ENCODE data around the gene SCP2.

The SCP2 gene

GRCh38 chr1:53025034-53025768 is 98.1 kb downstream of the SCP2 start:
- in situ Hi-C loops (cut with MboI; ENCODE audit: low sequenced_read_pairs): no loop called here

GRCh38 chr1:53025769-53026112 is 98.7 kb downstream of the SCP2 start:
- in situ Hi-C loops (cut with MboI; ENCODE audit: low sequenced_read_pairs): no loop called here

DNA sequence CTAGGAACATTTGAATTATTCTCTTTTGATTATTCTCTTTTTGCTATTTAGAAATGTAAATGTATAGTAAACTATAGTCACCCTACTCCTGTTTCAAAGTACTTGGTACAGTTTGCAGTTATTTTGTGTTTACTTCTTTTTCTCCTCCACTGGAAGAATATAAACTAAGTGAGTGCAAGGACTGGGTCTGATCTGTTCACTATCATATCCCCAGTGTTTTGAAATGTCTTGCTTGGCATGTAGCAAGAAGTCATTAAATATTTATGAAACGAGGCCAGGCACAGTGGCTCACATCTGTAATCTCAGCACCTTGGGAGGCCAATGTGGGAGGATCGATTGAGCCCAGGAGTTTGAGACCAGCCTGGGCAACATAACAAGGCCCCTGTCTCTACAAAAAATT is 99.2 kb downstream of the SCP2 start:
- in situ Hi-C loops (cut with MboI; ENCODE audit: low sequenced_read_pairs): no loop called here

DNA sequence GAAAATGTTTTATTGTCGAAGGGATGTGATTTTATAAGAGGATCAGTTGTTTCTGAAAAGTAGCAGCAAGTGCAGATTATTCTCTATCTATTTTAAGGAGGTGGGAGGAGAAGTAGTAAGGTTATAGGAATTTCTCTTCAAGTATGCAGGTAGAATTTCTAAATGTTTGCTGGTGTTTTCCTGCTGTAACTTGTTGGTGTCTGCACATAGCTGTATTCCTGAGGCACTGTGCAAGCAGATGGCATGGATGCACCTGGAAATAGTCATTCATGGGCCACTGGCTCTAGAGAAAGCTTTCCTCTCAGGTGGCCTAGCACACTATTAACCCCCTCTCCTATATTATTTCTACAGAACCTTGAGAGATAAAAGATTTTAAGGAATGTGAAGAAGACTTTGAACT is 104.7 kb downstream of the SCP2 start:
- in situ Hi-C loops (cut with MboI; ENCODE audit: low sequenced_read_pairs): no loop called here

DNA sequence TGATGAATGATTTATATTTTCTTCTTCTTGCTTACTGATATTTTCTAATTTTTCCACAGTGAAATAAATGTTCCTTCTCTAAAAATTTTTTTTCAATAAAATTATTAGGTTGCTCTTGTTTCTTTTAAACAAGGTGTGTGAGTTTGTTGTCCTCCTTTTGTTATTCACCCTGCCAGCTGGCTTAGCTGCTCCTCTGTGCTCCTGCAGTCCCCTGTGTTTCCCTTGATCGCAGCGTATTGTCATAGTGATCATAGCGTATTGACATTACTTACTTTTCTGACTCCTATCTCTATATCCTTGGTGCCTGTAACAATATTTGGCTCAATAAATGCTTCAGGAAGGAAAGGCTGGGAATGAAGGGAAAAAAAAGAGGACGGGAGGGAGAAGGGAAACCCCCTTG is 110.1 kb downstream of the SCP2 start:
- in situ Hi-C loops (cut with MboI; ENCODE audit: low sequenced_read_pairs): no loop called here

DNA sequence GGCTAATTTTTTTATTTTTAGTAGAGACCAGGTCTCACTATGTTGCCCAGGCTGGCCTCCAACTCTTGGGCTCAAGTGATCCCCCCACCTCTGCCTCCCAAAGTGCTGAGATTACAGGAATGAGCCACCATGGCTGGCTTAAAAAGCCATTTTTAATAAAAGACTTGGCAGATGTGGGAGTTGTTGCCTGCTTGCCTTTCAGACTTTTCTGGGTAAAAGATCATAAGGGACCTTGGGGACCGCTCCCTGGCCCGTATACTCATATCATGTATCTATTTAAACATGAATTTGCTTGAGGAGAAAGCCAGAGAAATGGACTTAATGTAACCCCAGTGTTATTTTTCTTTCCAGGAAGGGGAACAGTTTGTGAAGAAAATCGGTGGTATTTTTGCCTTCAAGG is 111.5 kb downstream of the SCP2 start:
- in situ Hi-C loops (cut with MboI; ENCODE audit: low sequenced_read_pairs): no loop called here

DNA sequence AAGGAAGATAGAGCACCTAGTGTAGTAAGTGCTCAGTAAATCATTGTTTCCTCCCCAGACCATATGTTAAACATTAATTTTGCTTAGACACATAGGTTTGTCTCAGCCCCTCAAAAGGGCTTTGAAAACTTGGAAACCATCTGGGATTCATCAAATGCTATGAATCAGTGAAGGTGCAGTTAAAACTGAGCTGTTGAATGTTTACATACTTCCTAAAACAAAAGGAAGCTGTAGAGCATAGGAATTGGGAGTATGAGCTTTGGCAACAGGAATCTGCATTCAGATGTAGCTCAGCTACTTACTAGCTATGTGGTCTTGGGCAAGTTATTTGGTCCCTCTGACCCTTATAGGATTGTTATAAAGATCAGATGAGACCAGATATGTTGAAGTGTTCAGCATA is 116.2 kb downstream of the SCP2 start:
- in situ Hi-C loops (cut with MboI; ENCODE audit: low sequenced_read_pairs): no loop called here

DNA sequence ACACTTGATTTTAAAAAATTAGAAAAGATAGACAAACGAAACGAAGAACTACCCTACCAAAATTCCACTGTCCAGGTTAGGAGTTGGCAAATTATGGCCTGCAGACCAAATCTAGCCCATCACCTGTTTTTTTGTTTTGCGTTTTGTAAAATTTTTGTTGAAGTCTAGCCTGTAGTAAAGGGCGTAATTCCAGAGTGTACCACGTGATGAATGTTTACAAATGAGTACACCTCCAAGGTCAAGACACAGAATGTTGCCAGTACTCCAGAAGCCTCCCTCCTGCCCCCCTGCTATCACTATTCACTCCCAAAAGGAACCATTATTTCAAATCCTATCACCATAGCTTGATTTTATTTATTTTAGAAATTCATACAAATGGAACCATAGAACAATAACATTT is 117.8 kb downstream of the SCP2 start:
- in situ Hi-C loops (cut with MboI; ENCODE audit: low sequenced_read_pairs): no loop called here

- in situ Hi-C loops (cut with MboI; ENCODE audit: low sequenced_read_pairs): no loop called here
Measured at GRCh38 chr1:53046930-53047329, 119.9 kb downstream of the SCP2 start.

DNA sequence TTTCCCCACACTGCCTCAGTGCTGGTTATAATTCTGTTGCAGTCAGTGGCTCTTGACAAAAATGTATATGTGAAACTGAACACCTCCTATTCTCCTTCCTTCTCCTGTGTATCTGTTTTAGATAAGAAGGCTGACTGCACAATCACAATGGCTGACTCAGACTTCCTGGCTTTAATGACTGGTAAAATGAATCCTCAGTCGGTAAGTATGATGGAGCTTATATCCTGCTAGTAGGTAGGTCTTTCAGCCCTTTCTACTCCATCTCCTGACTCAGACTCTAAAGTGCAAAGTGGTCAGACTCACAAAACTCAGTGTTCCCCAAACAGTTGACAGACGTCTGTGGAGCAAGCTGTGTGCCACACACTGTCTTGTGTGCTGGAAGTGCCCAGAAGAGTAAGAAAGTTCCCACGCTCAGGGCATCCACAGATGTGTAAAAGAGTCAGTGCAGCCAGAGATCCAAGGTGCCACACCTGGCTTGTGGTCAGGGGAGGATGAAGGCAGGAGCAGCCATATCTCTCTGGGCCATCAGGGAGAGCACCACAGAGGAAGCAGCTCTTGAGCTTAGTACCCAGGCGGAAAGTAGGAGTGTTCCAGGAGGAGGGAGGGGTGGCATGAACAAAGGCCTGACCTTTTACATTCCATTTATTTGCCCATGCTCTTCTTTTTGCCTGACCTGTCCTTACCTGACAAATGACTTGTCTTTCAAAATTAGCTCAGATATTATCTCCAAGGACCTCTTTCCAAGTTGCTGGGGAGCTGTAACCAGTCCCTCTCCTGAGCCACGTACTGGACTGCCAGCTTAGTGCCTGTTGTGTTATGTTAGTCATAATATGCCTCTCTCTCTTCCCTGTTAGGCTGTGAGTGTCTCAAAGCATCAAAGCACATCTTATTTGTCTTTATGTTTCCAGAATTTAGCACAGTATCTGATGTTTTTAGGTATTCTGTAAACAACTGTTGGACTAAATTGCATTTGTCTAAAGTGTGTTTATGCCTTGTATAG is 121.0 kb downstream of the SCP2 start:
- in situ Hi-C loops (cut with MboI; ENCODE audit: low sequenced_read_pairs): no loop called here

DNA sequence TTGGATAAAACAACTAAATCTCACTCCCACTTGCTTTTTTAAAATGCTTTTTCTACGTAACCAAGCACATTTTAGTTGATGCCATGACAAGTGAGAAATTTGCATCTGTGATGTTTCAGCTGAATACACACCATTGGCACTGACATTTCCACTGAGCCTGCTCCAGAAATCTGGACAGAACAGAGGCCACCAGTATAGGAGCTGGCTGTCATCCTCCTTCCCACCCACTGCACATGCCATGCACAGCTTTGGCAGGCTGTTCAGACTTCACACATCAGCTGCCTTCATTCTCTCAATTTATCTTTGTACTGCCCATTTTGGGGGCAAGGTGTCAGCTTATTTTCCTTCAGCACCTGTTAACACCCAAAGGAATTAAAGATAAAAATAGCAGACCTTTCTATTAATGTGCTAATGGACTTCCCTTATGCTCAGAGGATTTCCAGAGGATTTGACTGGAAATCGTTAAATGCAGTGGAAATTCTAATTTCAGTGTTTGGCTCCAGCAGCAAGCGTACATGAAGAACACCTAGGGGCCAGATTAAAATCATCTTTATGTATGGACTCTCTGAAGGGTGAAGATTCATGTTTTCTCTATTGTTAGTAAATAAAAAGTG is 122.0 kb downstream of the SCP2 start:
- in situ Hi-C loops (cut with MboI; ENCODE audit: low sequenced_read_pairs): no loop called here

DNA sequence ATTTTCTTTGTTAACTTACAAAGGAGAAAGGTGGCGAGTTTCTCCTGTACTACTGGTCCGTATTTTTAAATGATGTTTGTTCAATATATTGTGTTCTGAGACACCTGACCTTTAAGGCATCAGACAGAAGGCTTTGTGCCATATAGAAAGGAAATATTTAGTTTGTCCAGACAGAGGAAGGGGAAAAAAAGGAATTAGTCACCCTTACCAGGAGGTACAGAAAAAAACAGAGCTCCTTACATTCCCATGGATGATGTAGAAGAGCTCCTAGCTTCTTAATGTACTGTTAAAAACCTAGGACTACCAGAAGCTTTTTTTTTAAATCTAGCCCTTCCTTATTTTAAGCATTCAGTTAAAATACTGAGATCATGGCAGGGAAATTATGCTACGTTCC is 122.5 kb downstream of the SCP2 start:
- in situ Hi-C loops (cut with MboI; ENCODE audit: low sequenced_read_pairs): no loop called here

GRCh38 chr1:53050310-53050709 is 123.2 kb downstream of the SCP2 start:
- in situ Hi-C loops (cut with MboI; ENCODE audit: low sequenced_read_pairs): no loop called here

GRCh38 chr1:53051676-53052075 is 124.6 kb downstream of the SCP2 start:
- in situ Hi-C loops (cut with MboI; ENCODE audit: low sequenced_read_pairs): no loop called here

DNA sequence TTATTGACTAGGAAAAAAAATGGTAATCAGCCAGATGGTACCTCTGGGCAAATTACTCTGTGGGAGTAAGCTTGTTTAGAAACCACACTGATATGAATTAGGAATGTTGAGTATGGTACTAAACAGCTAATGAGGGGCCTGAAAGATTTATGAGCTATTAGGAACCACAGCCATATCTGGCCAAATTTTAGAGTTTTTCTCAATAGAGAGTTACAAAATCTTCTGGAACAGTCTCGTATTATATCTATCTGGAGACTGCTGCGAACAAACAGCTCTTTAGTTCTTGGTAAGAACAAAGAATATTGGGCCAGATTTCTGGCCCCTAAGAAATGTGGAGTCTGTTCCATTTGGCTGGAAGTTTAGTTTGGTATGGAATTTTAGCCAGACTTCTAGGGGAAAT is 130.1 kb downstream of the SCP2 start:
- in situ Hi-C loops (cut with MboI; ENCODE audit: low sequenced_read_pairs): no loop called here

DNA sequence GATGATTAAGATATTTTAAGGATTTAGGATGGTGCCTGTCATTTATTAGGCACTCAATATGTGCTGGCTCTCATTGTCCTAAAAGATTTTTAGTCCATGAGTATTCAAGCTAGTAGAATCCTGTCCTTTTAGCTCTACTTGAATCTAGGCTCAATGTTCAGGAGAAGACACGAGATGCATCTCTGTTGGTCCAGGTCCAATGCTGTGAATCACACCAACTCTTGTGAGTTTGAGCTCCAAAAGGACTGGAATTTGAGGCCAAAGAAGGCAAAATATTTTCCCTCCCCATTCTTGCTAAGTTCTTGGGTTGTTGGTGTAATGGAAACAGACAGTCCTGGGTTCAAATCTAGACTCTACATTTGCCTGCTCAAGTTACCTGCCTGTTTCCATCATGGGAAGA is 133.5 kb downstream of the SCP2 start:
- in situ Hi-C loops (cut with MboI; ENCODE audit: low sequenced_read_pairs): no loop called here

DNA sequence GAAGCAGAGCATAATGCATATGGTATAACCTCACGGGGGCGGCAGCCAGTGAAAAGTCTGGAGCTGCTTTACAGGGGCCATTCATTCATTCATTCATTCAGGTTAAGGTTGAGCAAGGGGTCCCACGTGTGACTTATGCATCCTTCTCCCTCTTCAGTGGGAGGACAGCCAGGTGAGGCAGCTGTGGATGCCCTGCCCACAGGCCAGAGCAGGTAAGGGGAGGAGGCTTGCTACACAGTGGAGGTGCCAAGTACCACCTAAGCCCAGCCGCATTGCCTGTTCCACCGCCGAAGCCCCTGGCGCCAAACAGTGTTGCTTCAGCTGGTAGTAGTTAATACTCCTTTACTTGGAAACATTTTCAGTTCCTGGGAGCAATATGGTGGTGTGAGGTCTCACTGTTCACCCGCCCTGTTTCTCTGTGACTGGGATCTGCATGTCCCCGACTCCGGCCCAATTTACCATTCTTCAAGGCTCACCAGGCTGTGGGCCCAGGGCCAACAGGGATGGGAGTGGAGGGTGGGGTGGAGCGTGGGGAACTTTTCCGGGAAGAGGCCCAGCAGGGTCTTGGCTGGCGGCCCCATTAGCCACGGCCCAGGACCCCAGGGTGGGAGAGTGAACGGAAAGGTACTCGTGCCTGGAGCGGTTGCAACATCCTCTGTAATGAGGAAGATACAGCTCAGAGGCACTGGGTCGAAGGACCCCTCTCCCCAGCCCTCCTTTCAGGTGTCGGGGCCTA is 134.2 kb downstream of the SCP2 start:
- in situ Hi-C loops (cut with MboI; ENCODE audit: low sequenced_read_pairs): no loop called here

DNA sequence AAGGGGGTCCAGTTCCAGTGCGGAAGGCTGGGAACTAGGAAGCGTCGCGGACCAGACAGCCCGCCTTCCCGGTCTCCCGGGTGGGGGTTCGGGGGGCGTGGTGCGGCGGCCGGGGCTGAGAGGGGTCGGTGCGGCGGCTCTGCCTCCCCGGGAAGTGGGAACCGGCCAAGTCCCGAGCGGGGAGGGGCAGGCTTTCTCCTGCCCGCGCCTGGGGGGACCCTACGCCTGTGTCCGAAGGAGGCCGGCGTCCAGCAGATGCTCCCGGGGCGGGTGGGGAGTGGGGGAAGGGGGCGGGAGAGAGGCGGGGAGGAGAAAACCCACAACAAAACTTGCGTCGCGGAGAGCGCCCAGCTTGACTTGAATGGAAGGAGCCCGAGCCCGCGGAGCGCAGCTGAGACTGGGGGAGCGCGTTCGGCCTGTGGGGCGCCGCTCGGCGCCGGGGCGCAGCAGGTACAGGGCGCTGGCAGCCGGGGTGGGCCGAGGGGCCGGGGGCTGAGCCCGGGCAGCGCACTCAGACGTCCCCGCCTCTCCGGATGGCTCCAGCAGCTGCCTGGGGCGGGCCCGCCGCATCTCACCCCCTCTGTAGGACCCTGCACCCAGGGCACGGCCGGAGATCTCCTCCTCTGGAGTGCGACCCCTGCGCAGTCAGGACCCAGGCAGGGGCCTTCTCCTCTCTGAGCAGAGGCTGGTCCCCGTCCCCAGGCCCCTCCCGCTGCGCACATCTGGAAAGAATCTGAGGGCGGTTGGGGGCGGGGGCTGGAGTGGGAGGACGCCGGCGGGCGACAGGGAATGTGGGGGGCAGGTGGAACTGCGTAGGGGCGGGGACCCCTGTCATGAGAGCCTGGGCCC is 135.0 kb downstream of the SCP2 start, which contains the start of gene PODN:
Gene PODN (plus strand): TSS at position 355 of the 849 bp plus-strand sequence. CDS start 7,643 bp downstream, outside the sequence.
- in situ Hi-C loops (cut with MboI; ENCODE audit: low sequenced_read_pairs): no loop called here

GRCh38 chr1:53062708-53063591 is 135.9 kb downstream of the SCP2 start:
- in situ Hi-C loops (cut with MboI; ENCODE audit: low sequenced_read_pairs): no loop called here

Data from HL-60/S4 (cell line).